Thyroid gland (tissue), 4 donors: ENCODE data around the gene PORCN. TPM values are rescaled to one million over a fixed set of nuclear protein-coding genes. Genes with fewer than 3 reads are reported as not detected.

ENCODE experiments used
- DNase-seq, 2 donors: peaks; one replicate each; pipeline ENCODE4 v3.0.0-alpha.2; 2019
- H3K27ac ChIP-seq, 3 donors: fragments of 200-600 bp; sonication (generic); 1 replicate in 2 of 3; 2 replicates in 1 of 3; pipeline ENCODE4 v1.5.1; 2016 to 2019; ENCODE audit warnings: mild to moderate bottlenecking in 1 of 3, moderate library complexity in 1 of 3
- H3K27me3 ChIP-seq: fragments of 200-600 bp; sonication (generic); one replicate; pipeline ENCODE4 v1.5.1; 2019
- H3K36me3 ChIP-seq, 2 donors: fragments of 200-600 bp; sonication (generic); one replicate each; pipeline ENCODE4 v1.5.1; 2016 to 2019
- H3K4me1 ChIP-seq, 2 donors: fragments of 200-600 bp; sonication (generic); one replicate each; pipeline ENCODE4 v1.5.1; 2017 to 2019
- H3K4me3 ChIP-seq, 3 donors: fragments of 200-600 bp; sonication (generic); replicated peaks in 1 of 3; 1 replicate in 2 of 3; 2 replicates in 1 of 3; pipeline ENCODE4 v1.5.1; 2016; ENCODE audit warnings: mild to moderate bottlenecking in 1 of 3
- H3K9me3 ChIP-seq: fragments of 200-600 bp; sonication (generic); one replicate; pipeline ENCODE4 v1.5.1; 2017
- POLR2A ChIP-seq, 2 donors: fragments of 450-650 bp; IDR thresholded peaks; one replicate each; pipeline ENCODE4 v1.6.1; 2017; ENCODE audit warnings: antibody characterized with exemption in 2 of 2, mild to moderate bottlenecking in 2 of 2, moderate library complexity in 1 of 2
- WGBS, 2 donors: methylation state at CpG; one replicate each; pipeline ENCODE4 v1.1.5; 2017; 5-methylcytosine and 5-hydroxymethylcytosine counted together
- intact Hi-C: fragments of 100-400 bp; cut with DNase I; formaldehyde crosslinking; loops from one replicate; pipeline ENCODE4 v1.15.1; 2023
- total RNA-seq, 4 donors: library from RNA; depleted of rRNA; stranded (reverse); fragments of >200 nt; gene quantifications; one replicate each; pipeline ENCODE4 v1.2.3, GENCODE V29; 2016
- TF ChIP-seq, protein P1 (sequence below), 6 experiments: fragments of 200-600 bp in 3 of 6; fragments of 450-650 bp in 3 of 6; sonication (generic) in 3 of 6; IDR thresholded peaks; one replicate each; pipeline ENCODE4 v1.5.1; 2016 to 2019; ENCODE audit warnings: antibody characterized with exemption in 6 of 6, mild to moderate bottlenecking in 2 of 6, inconsistent platforms in 1 of 6, moderate library complexity in 1 of 6

The PORCN gene
- total RNA-seq, 4 donors from 2014 or later, result 14.5 to 36.4 (median 21.4) TPM

DNA sequence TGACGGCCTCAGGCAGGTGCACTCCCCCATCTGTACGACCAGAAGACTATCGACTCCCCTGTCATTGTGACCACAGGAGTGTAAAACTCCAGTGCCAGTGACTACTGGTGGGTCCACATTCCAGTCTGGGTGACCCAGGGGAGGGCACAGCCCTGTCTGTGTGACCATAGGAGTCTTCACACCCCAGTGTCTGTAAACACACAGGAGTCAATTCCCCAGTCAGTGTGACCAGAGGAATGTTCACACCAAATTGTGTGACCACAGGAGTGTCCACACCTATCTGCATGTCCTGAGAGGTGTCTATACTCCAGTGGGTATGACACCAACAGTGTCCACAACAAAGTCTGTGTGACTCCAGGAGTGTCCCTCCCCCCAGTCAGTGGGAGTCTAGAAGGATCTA, 20.8 kb upstream of the PORCN start:
- Histone ChIP-seq H3K4me3 (no peak overlapping the region), H3K27ac (no peak overlapping the region), H3K9me3 (no peaks in the 10 kb centered on the region), H3K27me3 (no peaks in the 10 kb centered on the region), H3K4me1 (no peaks in the 10 kb centered on the region), H3K36me3 (no peaks in the 10 kb centered on the region)
- intact Hi-C loops, result no loop called here
- DNase-seq, result no peak
- WGBS, 2 donors, result no CpG with 5 or more reads among the region's 3 CpGs
- TF ChIP-seq, protein P1, sequence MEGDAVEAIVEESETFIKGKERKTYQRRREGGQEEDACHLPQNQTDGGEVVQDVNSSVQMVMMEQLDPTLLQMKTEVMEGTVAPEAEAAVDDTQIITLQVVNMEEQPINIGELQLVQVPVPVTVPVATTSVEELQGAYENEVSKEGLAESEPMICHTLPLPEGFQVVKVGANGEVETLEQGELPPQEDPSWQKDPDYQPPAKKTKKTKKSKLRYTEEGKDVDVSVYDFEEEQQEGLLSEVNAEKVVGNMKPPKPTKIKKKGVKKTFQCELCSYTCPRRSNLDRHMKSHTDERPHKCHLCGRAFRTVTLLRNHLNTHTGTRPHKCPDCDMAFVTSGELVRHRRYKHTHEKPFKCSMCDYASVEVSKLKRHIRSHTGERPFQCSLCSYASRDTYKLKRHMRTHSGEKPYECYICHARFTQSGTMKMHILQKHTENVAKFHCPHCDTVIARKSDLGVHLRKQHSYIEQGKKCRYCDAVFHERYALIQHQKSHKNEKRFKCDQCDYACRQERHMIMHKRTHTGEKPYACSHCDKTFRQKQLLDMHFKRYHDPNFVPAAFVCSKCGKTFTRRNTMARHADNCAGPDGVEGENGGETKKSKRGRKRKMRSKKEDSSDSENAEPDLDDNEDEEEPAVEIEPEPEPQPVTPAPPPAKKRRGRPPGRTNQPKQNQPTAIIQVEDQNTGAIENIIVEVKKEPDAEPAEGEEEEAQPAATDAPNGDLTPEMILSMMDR (IDR thresholded peaks at IDR 0.05), result no peak
- no peak for TF ChIP-seq POLR2A (IDR thresholded peaks at IDR 0.05)

DNA sequence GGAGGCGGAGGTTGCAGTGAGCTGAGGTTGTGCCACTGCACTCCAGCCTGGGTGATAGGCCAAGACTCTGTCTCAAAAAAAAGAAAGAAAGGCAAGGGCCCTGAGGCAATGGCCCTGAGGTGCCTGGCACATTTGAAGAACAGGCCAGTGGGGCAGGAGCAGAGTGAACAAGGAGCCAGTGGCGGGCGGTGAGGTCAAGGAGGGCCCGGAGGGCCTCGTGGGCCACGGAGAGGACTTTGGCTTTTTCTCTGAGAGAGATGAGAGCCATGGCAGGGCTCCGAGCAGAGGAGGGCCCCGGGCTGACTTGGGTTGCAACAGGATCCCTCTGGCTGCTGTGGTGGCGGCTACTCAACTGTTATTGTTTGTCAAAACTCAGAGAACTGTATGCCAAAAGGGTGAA, 19.5 kb upstream of the PORCN start:
- TF ChIP-seq, protein P1 (IDR thresholded peaks at IDR 0.05), result no peak
- Histone ChIP-seq H3K4me1 (no peaks in the 10 kb centered on the region), H3K4me3 (no peak overlapping the region), H3K36me3 (no peaks in the 10 kb centered on the region), H3K9me3 (no peaks in the 10 kb centered on the region), H3K27ac (no peak overlapping the region), H3K27me3 (no peaks in the 10 kb centered on the region)
- 92 to 93% methylated on average over 8 to 9 of the region's 9 CpGs for WGBS, 2 donors
- DNase-seq, result no peak
- intact Hi-C loops, result no loop called here

DNA sequence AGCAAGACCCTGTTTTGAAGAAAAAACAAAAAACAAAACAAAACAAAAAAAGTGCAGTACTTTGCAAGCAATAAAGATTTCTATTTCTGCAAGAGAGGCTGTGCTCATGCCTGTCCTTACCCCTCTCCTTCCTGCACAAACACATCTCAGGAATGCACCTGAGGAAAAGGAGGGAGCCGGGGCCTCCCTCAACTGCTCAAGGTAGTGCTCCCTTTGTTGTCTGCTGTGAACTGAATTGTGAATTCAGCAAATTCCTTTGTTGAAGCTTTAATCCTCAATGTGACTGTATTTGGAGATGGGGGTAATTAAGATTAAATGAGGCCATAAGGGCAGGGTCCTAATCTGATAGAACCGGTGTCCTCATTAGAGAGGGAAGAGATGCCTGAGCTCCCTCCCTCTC, 18.9 kb upstream of the PORCN start:
- TF ChIP-seq, protein P1 (IDR thresholded peaks at IDR 0.05), result no peak
- TF ChIP-seq POLR2A (IDR thresholded peaks at IDR 0.05), result no peak
- Histone ChIP-seq H3K27ac (no peak overlapping the region), H3K27me3 (no peaks in the 10 kb centered on the region), H3K4me3 (no peak overlapping the region), H3K4me1 (no peaks in the 10 kb centered on the region), H3K9me3 (no peaks in the 10 kb centered on the region), H3K36me3 (no peaks in the 10 kb centered on the region)
- DNase-seq, result no peak
- intact Hi-C loops, result no loop called here
- WGBS, 2 donors, result 47 to 88% methylated on average over 2 of the region's 2 CpGs

DNA sequence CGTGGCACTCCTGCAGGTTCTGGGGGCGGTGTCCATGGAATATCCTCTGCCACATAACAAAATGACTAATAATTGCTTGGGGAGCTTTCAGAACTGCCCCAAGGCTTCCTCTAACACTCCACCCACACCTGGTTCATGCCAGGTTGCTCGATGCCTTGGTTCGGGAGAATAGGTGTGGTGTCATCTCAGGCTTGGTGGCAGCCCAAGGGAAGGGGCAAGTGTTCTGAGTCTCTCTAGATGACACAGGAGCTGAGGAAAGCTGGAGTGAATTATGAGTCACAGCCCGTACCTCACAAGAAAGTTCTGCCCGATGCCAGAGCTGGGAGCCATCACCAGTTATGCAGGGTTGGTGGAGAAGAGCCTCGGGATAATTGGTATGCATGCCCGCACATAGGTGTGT, 18.1 kb upstream of the PORCN start:
- intact Hi-C loops, result no loop called here
- no peak for DNase-seq
- Histone ChIP-seq H3K27me3 (no peaks in the 10 kb centered on the region), H3K27ac (no peak overlapping the region), H3K4me1 (no peaks in the 10 kb centered on the region), H3K4me3 (no peak overlapping the region), H3K9me3 (no peaks in the 10 kb centered on the region), H3K36me3 (no peaks in the 10 kb centered on the region)
- 82 to 93% methylated on average over 4 to 6 of the region's 8 CpGs for WGBS, 2 donors
- TF ChIP-seq, protein P1 (IDR thresholded peaks at IDR 0.05), result no peak
- TF ChIP-seq POLR2A (IDR thresholded peaks at IDR 0.05), result no peak

DNA sequence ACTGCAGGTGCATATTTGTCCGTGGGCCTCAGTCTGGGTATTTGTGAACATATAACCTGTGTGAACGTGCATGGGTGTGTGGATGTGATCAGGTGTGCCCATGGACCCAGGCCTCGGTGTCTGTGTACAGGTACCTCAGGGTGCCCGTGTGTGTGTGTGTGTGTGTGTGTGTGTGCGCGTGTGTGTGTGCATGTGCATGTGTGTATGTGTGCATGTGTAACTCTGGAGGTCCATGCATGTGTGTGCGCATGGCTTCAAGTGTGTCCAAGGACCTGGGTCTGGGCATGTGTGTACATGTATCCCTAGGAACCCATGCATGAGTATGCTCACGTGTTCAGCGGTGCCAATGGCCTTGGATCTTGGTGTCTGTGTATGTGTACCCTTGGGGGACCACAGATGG, 17.0 kb upstream of the PORCN start:
- Histone ChIP-seq H3K27ac (no peak overlapping the region), H3K36me3 (no peaks in the 10 kb centered on the region), H3K9me3 (no peaks in the 10 kb centered on the region), H3K4me3 (no peak overlapping the region), H3K4me1 (no peaks in the 10 kb centered on the region), H3K27me3 (no peaks in the 10 kb centered on the region)
- 83 to 100% methylated on average over 1 to 2 of the region's 9 CpGs for WGBS, 2 donors
- intact Hi-C loops, result no loop called here
- DNase-seq, result no peak
- TF ChIP-seq, protein P1 (IDR thresholded peaks at IDR 0.05), result no peak
- TF ChIP-seq POLR2A (IDR thresholded peaks at IDR 0.05), result no peak
